SJSA1 (cell line): ENCODE results near the gene CTCF. TPM values are rescaled to one million over a fixed set of nuclear protein-coding genes. Genes with fewer than 3 reads are reported as not detected.

Experiments used
- DNase-seq, 2 experiments: peaks; one replicate each; pipeline ENCODE4 v3.0.0-alpha.2; 2015 to 2020; ENCODE audit warnings: low spot score in 2 of 2, low read depth in 1 of 2
- H3K27ac ChIP-seq: fragments of 250-450 bp; sonication (Bioruptor Pico); 2 replicates; pipeline ENCODE4 v1.5.1; 2020; ENCODE audit warnings: mild to moderate bottlenecking, moderate library complexity
- H3K27me3 ChIP-seq: fragments of 250-450 bp; sonication (Bioruptor Pico); replicated peaks from 2 replicates; pipeline ENCODE4 v1.5.1; 2020; ENCODE audit warnings: mild to moderate bottlenecking, moderate library complexity
- H3K36me3 ChIP-seq: fragments of 250-450 bp; sonication (Bioruptor Pico); 2 replicates; pipeline ENCODE4 v1.5.1; 2020; ENCODE audit warnings: mild to moderate bottlenecking
- H3K4me1 ChIP-seq: fragments of 250-450 bp; sonication (Bioruptor Pico); replicated peaks from 2 replicates; pipeline ENCODE4 v1.6.1; 2021; ENCODE audit warnings: mild to moderate bottlenecking
- H3K4me3 ChIP-seq: fragments of 250-450 bp; sonication (Bioruptor Pico); 2 replicates; pipeline ENCODE4 v1.5.1; 2020; ENCODE audit warnings: mild to moderate bottlenecking
- H3K9me3 ChIP-seq: fragments of 250-450 bp; sonication (Bioruptor Pico); replicated peaks from 2 replicates; pipeline ENCODE4 v1.5.1; 2020; ENCODE audit warnings: mild to moderate bottlenecking
- total RNA-seq: library from RNA; depleted of rRNA; stranded (reverse); fragments of >200 nt; shearing (Covaris generic); gene quantifications from 2 replicates; pipeline ENCODE4 v1.2.3, GENCODE V29; 2014

The CTCF gene
- total RNA-seq, 1 experiment from 2014 or later, result 39.1 TPM

DNA sequence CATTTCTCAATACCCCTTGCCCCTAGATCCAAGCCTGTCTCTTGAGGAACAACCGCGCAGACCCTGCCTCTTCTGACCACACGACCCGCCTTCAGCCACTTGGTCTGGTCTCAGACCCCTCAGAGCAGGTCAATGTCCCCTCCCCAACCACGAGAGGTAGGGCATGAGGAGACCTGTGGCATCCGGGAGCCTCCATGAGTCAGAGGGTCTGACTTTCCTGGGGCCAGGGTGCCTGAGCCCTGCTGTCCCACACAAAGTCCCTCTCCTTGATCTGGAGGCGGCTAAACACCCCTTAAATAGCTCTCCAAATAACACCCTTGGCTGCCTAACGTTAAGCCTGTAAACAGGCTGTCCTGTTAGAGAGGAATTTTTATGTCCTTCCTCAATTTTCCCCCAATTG, 87.7 kb downstream of the CTCF start:
- Histone ChIP-seq H3K4me1 (peaks cover 27% of the 10 kb centered on the region), H3K4me3 (no peak overlapping the region), H3K27me3 (peaks cover 71% of the 10 kb centered on the region), H3K27ac (no peak overlapping the region), H3K36me3 (peaks cover 13% of the 10 kb centered on the region), H3K9me3 (no peaks in the 10 kb centered on the region; the same call in 1 of the 2 replicates)
- DNase-seq, result no peak

DNA sequence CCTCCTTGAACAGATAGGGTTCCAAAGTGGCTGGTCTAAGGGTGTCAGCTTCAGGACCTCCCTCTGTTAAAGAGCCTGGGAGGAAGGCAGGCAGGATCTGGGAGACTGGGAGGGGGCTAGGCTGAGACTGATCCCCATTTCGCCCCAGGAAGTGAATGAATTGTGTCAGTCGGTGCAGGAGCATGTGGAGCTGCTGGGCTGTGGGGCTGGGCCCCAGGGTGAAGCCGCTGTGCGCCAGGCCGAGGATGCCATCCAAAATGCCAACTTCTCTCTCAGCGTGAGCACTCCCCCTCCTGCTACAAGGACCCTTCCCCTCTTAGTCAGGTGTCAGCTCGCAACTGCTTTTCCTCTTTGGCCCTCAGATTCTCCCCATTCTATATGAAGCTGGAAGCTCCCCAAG, 88.7 kb downstream of the CTCF start:
- H3K27me3 ChIP-seq, result peaks cover 61% of the 10 kb centered on the region
- no peaks in the 10 kb centered on the region; the same call in 1 of the 2 replicates for H3K9me3 ChIP-seq
- DNase-seq, result no peak
- H3K36me3 ChIP-seq, result peaks cover 22% of the 10 kb centered on the region
- peaks cover 30% of the 10 kb centered on the region for H3K4me1 ChIP-seq
- no peak overlapping the region for H3K4me3 ChIP-seq
- no peak overlapping the region for H3K27ac ChIP-seq

DNA sequence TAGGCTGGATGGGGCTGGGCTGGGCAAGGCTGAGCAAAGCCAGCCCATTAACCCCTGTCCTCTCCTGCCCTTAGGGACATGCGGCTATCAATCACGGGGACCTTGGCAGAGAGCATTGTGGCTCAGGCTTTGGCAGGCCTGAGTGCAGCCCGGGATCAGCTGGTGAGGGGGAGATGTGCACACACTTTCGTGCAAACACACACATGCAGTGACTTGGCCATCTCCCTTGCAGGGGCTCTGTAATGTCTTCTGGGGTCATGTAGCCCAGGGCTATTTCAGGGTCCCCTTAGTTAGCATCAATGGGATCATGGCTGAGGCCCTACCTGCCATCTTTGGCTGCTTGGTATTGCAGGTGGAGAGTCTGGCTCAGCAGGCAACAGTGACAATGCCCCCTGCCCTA, 89.5 kb downstream of the CTCF start:
- no peaks in the 10 kb centered on the region; the same call in 1 of the 2 replicates for H3K9me3 ChIP-seq
- peaks cover 28% of the 10 kb centered on the region for H3K36me3 ChIP-seq
- H3K4me3 ChIP-seq, result no peak overlapping the region
- no peak overlapping the region for H3K27ac ChIP-seq
- DNase-seq, result no peak
- H3K27me3 ChIP-seq, result peaks cover 53% of the 10 kb centered on the region
- H3K4me1 ChIP-seq, result peaks cover 30% of the 10 kb centered on the region

DNA sequence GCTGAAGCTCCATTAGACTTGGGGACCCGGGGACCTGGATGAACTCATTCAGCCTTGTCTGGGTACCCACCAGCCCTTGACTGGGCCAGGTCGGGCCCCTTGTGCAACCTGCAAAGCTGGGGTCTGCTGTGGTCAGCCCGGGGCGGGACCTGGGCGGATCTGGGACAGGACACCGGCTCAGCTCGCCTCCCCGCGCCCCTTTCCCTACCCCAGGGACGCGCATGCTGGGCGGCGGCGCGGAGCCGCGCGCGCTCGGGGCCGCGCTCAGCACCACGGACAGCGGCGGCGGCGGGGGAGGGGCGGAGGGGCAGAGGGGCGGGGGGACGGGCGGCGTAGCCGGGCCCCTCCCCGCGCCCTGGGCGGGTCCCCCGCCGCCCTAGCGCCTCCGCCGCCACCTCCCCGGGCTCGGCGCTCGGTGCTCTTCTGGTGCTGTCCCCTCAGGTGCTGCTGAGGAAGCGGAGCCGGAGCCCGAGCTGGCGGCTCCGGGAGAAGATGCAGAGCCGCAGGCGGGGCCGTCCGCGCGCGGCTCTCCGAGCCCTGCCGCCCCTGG, 90.3 kb downstream of the CTCF start:
- Histone ChIP-seq H3K36me3 (peaks cover 36% of the 10 kb centered on the region), H3K27me3 (peaks cover 46% of the 10 kb centered on the region), H3K27ac (no peak overlapping the region), H3K4me3 (peak overlapping the region; percentile 74), H3K9me3 (no peaks in the 10 kb centered on the region; the same call in 1 of the 2 replicates), H3K4me1 (peaks cover 30% of the 10 kb centered on the region)
- peak in 1 of 2 experiments; percentile 54 for DNase-seq

DNA sequence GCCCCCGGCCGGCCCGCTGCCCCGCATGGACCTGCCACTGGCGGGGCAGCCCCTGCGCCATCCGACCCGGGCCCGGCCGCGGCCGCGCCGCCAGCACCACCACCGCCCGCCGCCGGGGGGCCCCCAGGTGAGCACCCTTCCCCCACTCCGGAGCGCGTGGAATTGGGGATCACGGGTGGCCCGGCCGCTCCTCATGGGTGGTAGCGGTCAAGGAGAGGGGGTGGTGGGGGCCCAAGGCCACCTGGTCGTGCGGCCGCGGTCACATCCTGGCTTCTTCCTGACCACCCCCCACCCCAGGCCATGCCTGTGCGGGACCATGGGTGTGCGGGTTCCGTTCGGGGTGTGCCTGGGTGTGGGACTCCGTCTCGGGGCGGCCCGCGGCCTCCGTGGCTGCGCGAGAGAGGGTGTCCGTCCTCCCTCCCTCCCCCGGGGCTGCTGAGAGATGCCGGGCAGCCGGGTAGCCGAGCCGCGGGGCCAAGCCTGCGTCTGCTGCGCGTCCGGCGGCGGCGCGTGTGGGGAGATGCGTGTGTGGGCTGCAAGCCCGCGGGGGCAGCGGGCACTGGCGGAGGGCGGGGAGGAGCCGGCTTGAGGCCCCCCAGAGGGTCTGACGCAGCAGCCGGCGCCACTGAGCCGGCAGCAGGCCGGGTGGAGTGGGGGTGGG, 90.9 kb downstream of the CTCF start:
- Histone ChIP-seq H3K27me3 (peaks cover 40% of the 10 kb centered on the region), H3K9me3 (no peaks in the 10 kb centered on the region; the same call in 1 of the 2 replicates), H3K27ac (no peak overlapping the region; the same call in 1 of the 2 replicates), H3K36me3 (peaks cover 41% of the 10 kb centered on the region), H3K4me1 (peaks cover 30% of the 10 kb centered on the region), H3K4me3 (peak overlapping the region; percentile 74)
- DNase-seq, result peak; percentile 67 to 88

DNA sequence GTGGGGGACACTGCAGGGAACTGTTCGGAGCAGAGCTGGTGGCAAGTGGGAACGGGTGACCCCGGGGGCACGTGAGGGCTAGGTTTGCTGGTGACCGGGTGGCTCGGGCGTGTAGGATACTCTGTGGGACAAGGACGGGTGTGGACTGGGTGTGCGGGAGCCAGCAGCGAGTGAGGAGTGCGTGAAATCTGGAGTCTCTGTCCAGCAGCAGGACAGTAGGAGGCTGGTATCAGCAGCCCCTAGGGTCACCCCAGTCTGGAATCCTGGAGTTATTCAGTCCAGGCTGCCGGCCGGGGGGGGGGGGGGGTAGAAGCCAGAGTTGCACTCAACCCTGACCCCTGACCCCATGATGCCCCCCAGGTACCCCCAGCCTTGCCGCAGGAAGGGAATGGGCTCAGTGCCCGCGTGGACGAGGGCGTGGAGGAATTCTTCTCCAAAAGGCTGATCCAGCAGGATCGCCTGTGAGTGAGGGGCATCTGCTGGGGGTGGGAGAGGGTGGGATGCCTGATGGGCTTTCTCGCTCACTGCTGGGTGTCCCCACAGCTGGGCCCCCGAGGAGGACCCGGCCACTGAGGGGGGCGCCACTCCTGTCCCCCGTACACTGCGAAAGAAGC, 91.6 kb downstream of the CTCF start:
- Histone ChIP-seq H3K36me3 (peaks cover 48% of the 10 kb centered on the region), H3K27me3 (peaks cover 34% of the 10 kb centered on the region), H3K9me3 (no peaks in the 10 kb centered on the region; the same call in 1 of the 2 replicates), H3K4me3 (peak overlapping the region; percentile 74), H3K4me1 (peaks cover 34% of the 10 kb centered on the region), H3K27ac (peak overlapping the region; percentile 38)
- no peak for DNase-seq

DNA sequence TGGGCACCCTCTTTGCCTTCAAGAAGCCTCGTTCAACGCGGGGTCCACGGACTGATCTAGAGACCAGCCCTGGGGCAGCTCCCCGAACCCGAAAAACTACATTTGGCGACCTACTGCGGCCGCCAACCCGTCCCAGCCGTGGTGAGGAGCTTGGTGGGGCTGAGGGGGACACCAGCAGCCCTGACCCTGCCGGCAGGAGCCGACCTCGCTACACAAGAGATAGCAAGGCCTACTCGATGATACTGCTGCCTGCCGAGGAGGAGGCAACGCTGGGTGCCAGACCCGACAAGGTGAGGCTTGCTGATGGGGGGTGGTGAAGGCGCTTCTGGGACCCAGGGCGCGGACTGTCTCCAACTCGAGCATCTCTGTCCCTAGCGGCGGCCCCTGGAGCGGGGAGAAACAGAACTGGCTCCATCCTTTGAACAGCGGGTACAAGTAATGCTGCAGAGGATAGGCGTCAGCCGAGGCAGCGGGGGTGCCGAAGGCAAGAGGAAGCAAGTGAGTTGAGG, 92.1 kb downstream of the CTCF start:
- H3K9me3 ChIP-seq, result no peaks in the 10 kb centered on the region; the same call in 1 of the 2 replicates
- H3K27ac ChIP-seq, result peak overlapping the region; percentile 38
- H3K27me3 ChIP-seq, result peaks cover 28% of the 10 kb centered on the region
- no peak for DNase-seq
- peak overlapping the region; percentile 74; the same call in 1 of the 2 replicates for H3K4me3 ChIP-seq
- H3K4me1 ChIP-seq, result peaks cover 40% of the 10 kb centered on the region
- H3K36me3 ChIP-seq, result peaks cover 53% of the 10 kb centered on the region

DNA sequence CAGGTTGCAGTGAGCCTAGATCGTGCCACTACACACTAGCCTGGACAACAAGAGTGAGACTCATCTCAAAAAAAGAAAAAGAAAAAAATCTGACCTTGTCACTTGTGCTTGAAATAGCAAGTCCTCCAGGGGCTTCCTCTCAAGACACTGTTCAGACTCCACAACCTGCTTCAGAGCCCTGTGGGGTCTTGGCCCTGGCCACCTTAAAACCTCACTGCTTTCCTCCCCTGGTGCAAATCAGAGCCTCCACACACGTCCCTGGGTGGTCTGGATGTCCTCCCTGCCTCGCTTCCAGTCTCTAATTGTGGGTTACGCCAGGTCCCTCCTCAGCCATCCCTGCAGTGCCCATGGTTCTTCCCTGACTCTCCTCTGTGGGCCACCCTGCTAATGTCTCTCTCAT, 93.0 kb downstream of the CTCF start:
- Histone ChIP-seq H3K36me3 (peaks cover 58% of the 10 kb centered on the region), H3K27ac (no peak overlapping the region), H3K27me3 (peaks cover 19% of the 10 kb centered on the region), H3K4me1 (peaks cover 45% of the 10 kb centered on the region), H3K4me3 (no peak overlapping the region), H3K9me3 (no peaks in the 10 kb centered on the region; the same call in none of the 2 replicates)
- no peak for DNase-seq

DNA sequence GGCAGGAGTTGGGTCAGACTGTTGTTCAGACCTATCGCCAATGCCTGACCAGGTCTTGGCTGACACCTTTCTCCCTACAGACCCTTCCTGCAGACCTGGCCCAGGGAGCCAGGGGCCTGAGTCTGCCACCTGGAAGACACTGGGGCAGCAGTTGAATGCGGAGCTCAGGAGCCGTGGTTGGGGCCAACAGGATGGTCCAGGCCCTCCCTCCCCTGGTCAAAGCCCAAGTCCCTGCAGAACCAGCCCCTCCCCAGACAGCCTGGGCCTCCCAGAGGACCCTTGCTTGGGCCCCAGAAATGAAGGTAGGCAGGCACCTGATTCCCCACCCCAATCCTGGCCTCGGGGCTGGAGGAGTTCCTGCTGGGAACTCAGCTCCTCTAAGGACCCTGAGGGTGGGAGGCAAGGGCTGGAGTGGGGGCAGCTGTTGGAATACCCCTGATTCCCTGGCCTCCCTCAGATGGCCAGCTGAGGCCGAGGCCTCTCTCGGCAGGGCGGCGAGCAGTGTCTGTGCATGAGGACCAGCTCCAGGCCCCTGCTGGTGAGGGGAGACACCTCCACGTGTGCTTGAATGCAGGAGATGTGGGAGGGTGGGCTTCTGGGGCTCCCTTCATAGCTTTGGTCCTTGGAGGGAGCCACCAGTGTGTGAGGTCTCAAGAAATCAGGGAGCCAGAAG, 94.2 kb downstream of the CTCF start:
- Histone ChIP-seq H3K4me1 (peaks cover 52% of the 10 kb centered on the region), H3K27ac (no peak overlapping the region), H3K27me3 (peaks cover 11% of the 10 kb centered on the region), H3K4me3 (no peak overlapping the region), H3K36me3 (peaks cover 58% of the 10 kb centered on the region), H3K9me3 (no peaks in the 10 kb centered on the region; the same call in none of the 2 replicates)
- no peak for DNase-seq

DNA sequence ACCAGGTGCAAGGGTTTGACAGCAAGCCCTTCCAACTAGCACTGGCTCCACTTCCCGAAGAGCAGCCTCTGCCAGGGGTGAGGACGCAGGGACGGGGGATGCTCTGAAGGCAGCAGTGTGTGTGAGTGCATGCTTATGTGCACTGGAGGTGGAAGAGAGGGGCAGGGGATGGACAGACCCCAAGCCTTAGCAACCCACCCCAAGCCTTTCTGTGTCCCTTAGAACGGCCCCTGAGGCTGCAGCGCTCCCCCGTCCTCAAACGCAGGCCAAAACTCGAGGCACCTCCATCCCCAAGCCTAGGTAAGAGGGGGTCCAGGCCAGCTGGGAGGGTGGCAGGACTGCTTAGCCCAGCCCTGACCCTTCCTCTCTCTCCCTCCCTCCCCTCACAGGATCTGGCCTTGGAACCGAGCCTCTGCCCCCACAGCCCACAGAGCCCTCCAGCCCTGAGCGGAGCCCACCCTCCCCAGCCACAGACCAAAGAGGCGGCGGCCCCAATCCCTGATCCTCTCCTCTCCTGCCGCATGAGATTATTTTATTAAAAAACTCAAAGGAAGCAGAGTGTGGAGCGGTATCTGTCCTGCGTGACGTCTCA, 94.8 kb downstream of the CTCF start:
- peaks cover 58% of the 10 kb centered on the region for H3K36me3 ChIP-seq

DNA sequence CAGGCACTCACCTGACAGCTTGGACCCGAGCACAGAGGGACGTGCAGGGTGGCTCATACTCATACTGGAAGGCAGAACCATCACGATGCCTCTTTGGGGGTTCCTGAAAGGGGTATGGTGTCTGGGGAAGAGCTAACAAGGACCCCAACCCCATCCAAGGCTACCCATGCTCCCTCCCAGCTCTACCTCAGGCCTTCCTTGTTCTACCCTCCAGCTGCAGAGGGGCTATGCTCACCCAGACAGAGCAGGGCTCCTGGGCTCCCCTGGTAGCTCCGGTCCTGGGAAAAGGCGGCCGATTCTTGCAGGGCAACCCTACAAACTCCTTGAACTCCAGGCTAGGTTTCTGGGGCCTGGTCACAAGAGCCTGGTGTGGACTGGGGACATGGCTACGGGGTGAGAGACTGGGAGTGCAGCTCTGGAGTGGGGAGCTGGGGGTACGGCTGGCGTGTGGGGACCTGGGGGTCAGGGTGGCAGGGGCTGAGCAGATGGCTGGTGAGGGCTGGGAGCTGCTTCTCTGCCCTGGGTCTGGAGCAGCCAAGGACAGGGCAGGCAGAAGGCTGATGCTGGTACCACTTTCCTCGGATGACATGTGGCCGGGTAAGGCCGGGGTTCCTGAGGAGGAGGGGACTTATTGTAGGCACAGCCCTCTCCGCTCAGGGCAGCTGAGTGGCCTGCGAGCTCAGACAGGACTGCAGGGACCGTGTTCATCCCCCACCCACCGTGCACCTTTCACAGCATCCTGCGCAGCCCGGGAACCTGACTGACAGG, 95.6 kb downstream of the CTCF start:
- H3K4me3 ChIP-seq, result no peak overlapping the region
- peaks cover 58% of the 10 kb centered on the region for H3K36me3 ChIP-seq
- H3K27me3 ChIP-seq, result no peaks in the 10 kb centered on the region
- no peaks in the 10 kb centered on the region; the same call in none of the 2 replicates for H3K9me3 ChIP-seq
- H3K27ac ChIP-seq, result no peak overlapping the region
- peaks cover 46% of the 10 kb centered on the region for H3K4me1 ChIP-seq
- no peak for DNase-seq

More for the DNA sequence above, 94.8 kb downstream of the CTCF start:
- DNase-seq, result no peak
- peaks cover 5% of the 10 kb centered on the region for H3K27me3 ChIP-seq
- no peaks in the 10 kb centered on the region; the same call in none of the 2 replicates for H3K9me3 ChIP-seq
- H3K4me3 ChIP-seq, result no peak overlapping the region
- H3K27ac ChIP-seq, result no peak overlapping the region
- H3K4me1 ChIP-seq, result peaks cover 52% of the 10 kb centered on the region

DNA sequence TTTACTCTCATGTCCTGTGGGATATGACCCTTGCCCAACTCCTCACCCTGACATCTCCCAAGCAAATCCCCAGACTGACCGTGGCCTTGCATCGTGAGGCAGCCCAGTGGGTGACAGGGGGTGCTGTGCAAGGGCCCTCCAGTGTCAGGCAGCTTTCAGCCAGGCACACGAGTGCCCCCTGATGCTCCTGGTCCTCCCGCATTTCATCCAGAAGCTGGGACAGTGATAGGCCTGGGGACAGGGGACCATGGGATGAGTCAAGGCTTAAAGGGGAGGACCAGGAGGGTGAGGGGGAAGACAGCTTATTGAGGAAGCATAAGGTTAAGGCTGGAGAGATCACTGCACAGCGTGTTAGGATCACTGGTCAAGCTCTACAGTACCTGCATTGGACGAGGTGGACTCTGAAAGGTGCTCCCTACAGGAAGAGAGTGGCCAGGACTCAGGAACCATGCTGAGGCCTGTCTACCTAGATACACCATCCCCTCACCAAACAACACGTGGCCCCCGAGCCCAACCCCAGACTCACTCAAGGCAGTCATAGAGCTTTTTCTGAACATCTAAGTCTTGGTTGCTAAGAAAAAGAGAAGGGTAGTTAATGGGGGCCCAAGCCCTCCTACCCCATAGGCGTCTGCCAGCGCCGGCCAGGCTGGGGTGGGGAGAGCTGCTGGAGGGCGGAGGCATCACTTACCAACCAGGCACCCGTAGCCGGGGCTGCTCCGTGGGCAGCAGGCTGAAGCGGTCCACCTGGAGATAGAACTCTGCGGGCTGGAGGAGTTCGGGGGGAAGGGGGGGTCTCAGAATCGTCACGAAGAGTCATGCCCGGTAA, 96.7 kb downstream of the CTCF start:
- no peaks in the 10 kb centered on the region; the same call in 1 of the 2 replicates for H3K9me3 ChIP-seq
- peak overlapping the region; percentile 77 for H3K4me3 ChIP-seq
- H3K27ac ChIP-seq, result no peak overlapping the region
- no peaks in the 10 kb centered on the region for H3K27me3 ChIP-seq
- H3K36me3 ChIP-seq, result peaks cover 55% of the 10 kb centered on the region
- no peak for DNase-seq
- H3K4me1 ChIP-seq, result peaks cover 36% of the 10 kb centered on the region
